Endothelial cell (in vitro differentiated cells): ENCODE measurements around the gene NLRP6. TPM values are rescaled to one million over a fixed set of nuclear protein-coding genes. Genes with fewer than 3 reads are reported as not detected.
"Not testable (repeated sequence)": the region's sequence is repeated elsewhere in the genome, so short reads cannot be mapped to it uniquely, and the experiment has no call there.

Experiments used
- DNase-seq: peaks from one replicate; pipeline ENCODE4 v3.0.0; 2021; ENCODE audit warnings: low spot score
- H3K27ac Mint-ChIP-seq: one replicate; pipeline ENCODE4 v1.8.0; 2021; ENCODE audit warnings: mixed read lengths, inconsistent platforms; ENCODE audit not compliant: unreplicated experiment
- H3K27me3 Mint-ChIP-seq: one replicate; pipeline ENCODE4 v1.8.0; 2021; ENCODE audit warnings: mild to moderate bottlenecking, moderate library complexity, mixed read lengths, inconsistent platforms; ENCODE audit not compliant: unreplicated experiment
- H3K36me3 Mint-ChIP-seq: one replicate; pipeline ENCODE4 v1.8.0; 2021; ENCODE audit warnings: mild to moderate bottlenecking, low read depth, mixed read lengths, inconsistent platforms; ENCODE audit not compliant: unreplicated experiment
- H3K4me1 Mint-ChIP-seq: one replicate; pipeline ENCODE4 v1.8.0; 2021; ENCODE audit warnings: mild to moderate bottlenecking, mixed read lengths, inconsistent platforms; ENCODE audit not compliant: unreplicated experiment
- H3K4me3 Mint-ChIP-seq: one replicate; pipeline ENCODE4 v1.8.0; 2021; ENCODE audit warnings: mild to moderate bottlenecking, mixed read lengths, inconsistent platforms; ENCODE audit not compliant: unreplicated experiment
- H3K9me3 Mint-ChIP-seq: one replicate; pipeline ENCODE4 v1.8.0; 2021; ENCODE audit warnings: mixed read lengths, inconsistent platforms; ENCODE audit not compliant: unreplicated experiment
- CTCF ChIP-seq: fragments of 200-600 bp; sonication (generic); IDR thresholded peaks from one replicate; pipeline ENCODE4 v1.5.0; 2021; ENCODE audit warnings: antibody characterized with exemption; ENCODE audit not compliant: unreplicated experiment
- total RNA-seq: library from RNA; stranded (reverse); fragmentation: NEBNext Ultra II Directional; extraction: Animal tissue kit (Norgen Biotek cat#: 25700); gene quantifications from one replicate; pipeline ENCODE4 v1.2.1, GENCODE V29; 2021; ENCODE audit not compliant: unreplicated experiment

Gene NLRP6
- total RNA-seq, 1 donor from 2014 or later: not detected

GRCh38 chr11:285894-286220 lies 7.7 kb downstream of the NLRP6 start:
- no peak overlapping the region for H3K4me3 Mint-ChIP-seq
- peaks cover 31% of the 10 kb centered on the region for H3K27me3 Mint-ChIP-seq
- peaks cover 5% of the 10 kb centered on the region for H3K36me3 Mint-ChIP-seq
- no peak overlapping the region for H3K27ac Mint-ChIP-seq
- no peaks in the 10 kb centered on the region for H3K4me1 Mint-ChIP-seq
- TF ChIP-seq CTCF: no peak
- DNase-seq: no peak
- H3K9me3 Mint-ChIP-seq: peaks cover 4% of the 10 kb centered on the region

- H3K27ac Mint-ChIP-seq, DNase-seq: not testable (repeated sequence)
- peaks cover 22% of the 10 kb centered on the region for H3K27me3 Mint-ChIP-seq
These were observed 9.0 kb downstream of the NLRP6 start for GRCh38 chr11:286977-287820.

GRCh38 chr11:287821-288477 lies 9.7 kb downstream of the NLRP6 start:
- H3K4me1 Mint-ChIP-seq: no peaks in the 10 kb centered on the region
- no peak overlapping the region for H3K27ac Mint-ChIP-seq
- peak overlapping the region; percentile 86 for H3K4me3 Mint-ChIP-seq
- H3K27me3 Mint-ChIP-seq: peaks cover 17% of the 10 kb centered on the region
- TF ChIP-seq CTCF: no peak
- no peak for DNase-seq
- H3K36me3 Mint-ChIP-seq: peaks cover 5% of the 10 kb centered on the region
- peaks cover 4% of the 10 kb centered on the region for H3K9me3 Mint-ChIP-seq

More at GRCh38 chr11:286977-287820, 9.0 kb downstream of the NLRP6 start:
- H3K36me3 Mint-ChIP-seq, H3K4me1 Mint-ChIP-seq, H3K9me3 Mint-ChIP-seq: not testable (repeated sequence)
- peak overlapping the region; percentile 39 for H3K4me3 Mint-ChIP-seq

GRCh38 chr11:288478-289397 lies 10.5 kb downstream of the NLRP6 start, which contains the start of gene PGGHG:
TSS of gene PGGHG (plus strand) at chr11:289126. CDS start at chr11:289817, 691 bp downstream.
- Mint-ChIP-seq H3K4me3 (peak within 1 kb of the TSS; percentile 86), H3K36me3 (peaks cover 2% of the 10 kb centered on the region), H3K4me1 (no peaks in the 10 kb centered on the region), H3K27me3 (peaks cover 16% of the 10 kb centered on the region), H3K9me3 (peaks cover under 1% of the 10 kb centered on the region), H3K27ac (no peak within 1 kb of the TSS)
- no peak for TF ChIP-seq CTCF
- DNase-seq: peak; percentile 69

GRCh38 chr11:289398-289711 lies 11.1 kb downstream of the NLRP6 start:
- Mint-ChIP-seq H3K27me3 (peaks cover 15% of the 10 kb centered on the region), H3K9me3 (no peaks in the 10 kb centered on the region), H3K4me3 (peak overlapping the region; percentile 85), H3K36me3 (no peaks in the 10 kb centered on the region), H3K4me1 (no peaks in the 10 kb centered on the region), H3K27ac (no peak overlapping the region)
- TF ChIP-seq CTCF: no peak
- DNase-seq: no peak
